ENCODE measurements around the gene SPATS1.

GRCh38 chr6:44342489-44342888, at the start of gene SPATS1:
- TF ChIP-seq TOX (CRISPR knock-in tag; IDR thresholded peaks at IDR 0.05; ENCODE audit: borderline replicate concordance) (no peak), OSR1 (CRISPR knock-in tag; IDR thresholded peaks at IDR 0.05) (no peak), ZC3H10 (CRISPR knock-in tag; IDR thresholded peaks at IDR 0.05) (no peak), TSHZ2 (CRISPR knock-in tag; IDR thresholded peaks at IDR 0.05) (no peak), PATZ1 (CRISPR knock-in tag; IDR thresholded peaks at IDR 0.05; ENCODE audit: borderline replicate concordance) (no peak), ZFP3 (CRISPR knock-in tag; IDR thresholded peaks at IDR 0.05) (no peak), ZFP30 (CRISPR knock-in tag; IDR thresholded peaks at IDR 0.05) (no peak), PPARA (CRISPR knock-in tag; IDR thresholded peaks at IDR 0.05; ENCODE audit: borderline replicate concordance) (no peak)
- TF ChIP-seq, protein P1, sequence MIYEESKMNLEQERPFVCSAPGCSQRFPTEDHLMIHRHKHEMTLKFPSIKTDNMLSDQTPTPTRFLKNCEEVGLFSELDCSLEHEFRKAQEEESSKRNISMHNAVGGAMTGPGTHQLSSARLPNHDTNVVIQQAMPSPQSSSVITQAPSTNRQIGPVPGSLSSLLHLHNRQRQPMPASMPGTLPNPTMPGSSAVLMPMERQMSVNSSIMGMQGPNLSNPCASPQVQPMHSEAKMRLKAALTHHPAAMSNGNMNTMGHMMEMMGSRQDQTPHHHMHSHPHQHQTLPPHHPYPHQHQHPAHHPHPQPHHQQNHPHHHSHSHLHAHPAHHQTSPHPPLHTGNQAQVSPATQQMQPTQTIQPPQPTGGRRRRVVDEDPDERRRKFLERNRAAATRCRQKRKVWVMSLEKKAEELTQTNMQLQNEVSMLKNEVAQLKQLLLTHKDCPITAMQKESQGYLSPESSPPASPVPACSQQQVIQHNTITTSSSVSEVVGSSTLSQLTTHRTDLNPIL (CRISPR knock-in tag; IDR thresholded peaks at IDR 0.05; ENCODE audit: low read depth), result no peak

Data from SK-N-SH treated with all-trans-retinoic acid at 6 μM for 48 hours (cell line).